Measurements from ENCODE around the gene ADSS1. TPM values are rescaled to one million over a fixed set of nuclear protein-coding genes. Genes with fewer than 3 reads are reported as not detected.

The ADSS1 gene
- total and polyA plus RNA-seq, 2 donors (not counting 1 experiment from before 2014, with no cell fraction given): 2.2 to 3.5 TPM

- no peaks in the 10 kb centered on the region for H3K4me1 ChIP-seq (ENCODE audit: control insufficient read depth, extremely low read depth, insufficient read depth, low read length)
- no peak overlapping the region for H2AFZ ChIP-seq (ENCODE audit: low read length)
- H3K4me3 ChIP-seq (replicated peaks in 1 of 4; ENCODE audit: control extremely low read depth in 1 of 4, insufficient read depth in 1 of 4, low read depth in 3 of 4, low read length in 4 of 4): no peak overlapping the region
- TF ChIP-seq, protein P1, sequence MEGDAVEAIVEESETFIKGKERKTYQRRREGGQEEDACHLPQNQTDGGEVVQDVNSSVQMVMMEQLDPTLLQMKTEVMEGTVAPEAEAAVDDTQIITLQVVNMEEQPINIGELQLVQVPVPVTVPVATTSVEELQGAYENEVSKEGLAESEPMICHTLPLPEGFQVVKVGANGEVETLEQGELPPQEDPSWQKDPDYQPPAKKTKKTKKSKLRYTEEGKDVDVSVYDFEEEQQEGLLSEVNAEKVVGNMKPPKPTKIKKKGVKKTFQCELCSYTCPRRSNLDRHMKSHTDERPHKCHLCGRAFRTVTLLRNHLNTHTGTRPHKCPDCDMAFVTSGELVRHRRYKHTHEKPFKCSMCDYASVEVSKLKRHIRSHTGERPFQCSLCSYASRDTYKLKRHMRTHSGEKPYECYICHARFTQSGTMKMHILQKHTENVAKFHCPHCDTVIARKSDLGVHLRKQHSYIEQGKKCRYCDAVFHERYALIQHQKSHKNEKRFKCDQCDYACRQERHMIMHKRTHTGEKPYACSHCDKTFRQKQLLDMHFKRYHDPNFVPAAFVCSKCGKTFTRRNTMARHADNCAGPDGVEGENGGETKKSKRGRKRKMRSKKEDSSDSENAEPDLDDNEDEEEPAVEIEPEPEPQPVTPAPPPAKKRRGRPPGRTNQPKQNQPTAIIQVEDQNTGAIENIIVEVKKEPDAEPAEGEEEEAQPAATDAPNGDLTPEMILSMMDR (conservative IDR thresholded peaks at IDR 0.05 in 1 of 2, IDR thresholded peaks at IDR 0.05 in 1 of 2; ENCODE audit: low read depth in 1 of 2, low read length in 2 of 2): no peak
- TF ChIP-seq EZH2 (IDR thresholded peaks at IDR 0.05; ENCODE audit: low read length, missing control alignments): no peak
- no peak overlapping the region for H3K4me2 ChIP-seq (ENCODE audit: extremely low read depth, insufficient read depth, low read length)
- no peaks in the 10 kb centered on the region for H3K27me3 ChIP-seq (ENCODE audit: control insufficient read depth, insufficient read depth, low read length)
- no peak overlapping the region for H3K9ac ChIP-seq (ENCODE audit: insufficient read depth, low read length)
- no peaks in the 10 kb centered on the region for H3K9me3 ChIP-seq (ENCODE audit: control insufficient read depth, insufficient read depth, low read depth, low read length)
- no peaks in the 10 kb centered on the region for H3K79me2 ChIP-seq (ENCODE audit: control insufficient read depth, insufficient read depth, low read length)
- H4K20me1 ChIP-seq (ENCODE audit: control insufficient read depth, extremely low read depth, insufficient read depth, low read length): no peaks in the 10 kb centered on the region
- DNase-seq (ENCODE audit: low read depth in 2 of 2): no peak
- H3K27ac ChIP-seq (ENCODE audit: insufficient read depth, low read length): no peak overlapping the region
- H3K36me3 ChIP-seq (ENCODE audit: control insufficient read depth, insufficient read depth, low read length): peaks cover 33% of the 10 kb centered on the region
These were observed 52.5 kb downstream of the ADSS1 start for GRCh38 chr14:104776481-104776880.

DNA sequence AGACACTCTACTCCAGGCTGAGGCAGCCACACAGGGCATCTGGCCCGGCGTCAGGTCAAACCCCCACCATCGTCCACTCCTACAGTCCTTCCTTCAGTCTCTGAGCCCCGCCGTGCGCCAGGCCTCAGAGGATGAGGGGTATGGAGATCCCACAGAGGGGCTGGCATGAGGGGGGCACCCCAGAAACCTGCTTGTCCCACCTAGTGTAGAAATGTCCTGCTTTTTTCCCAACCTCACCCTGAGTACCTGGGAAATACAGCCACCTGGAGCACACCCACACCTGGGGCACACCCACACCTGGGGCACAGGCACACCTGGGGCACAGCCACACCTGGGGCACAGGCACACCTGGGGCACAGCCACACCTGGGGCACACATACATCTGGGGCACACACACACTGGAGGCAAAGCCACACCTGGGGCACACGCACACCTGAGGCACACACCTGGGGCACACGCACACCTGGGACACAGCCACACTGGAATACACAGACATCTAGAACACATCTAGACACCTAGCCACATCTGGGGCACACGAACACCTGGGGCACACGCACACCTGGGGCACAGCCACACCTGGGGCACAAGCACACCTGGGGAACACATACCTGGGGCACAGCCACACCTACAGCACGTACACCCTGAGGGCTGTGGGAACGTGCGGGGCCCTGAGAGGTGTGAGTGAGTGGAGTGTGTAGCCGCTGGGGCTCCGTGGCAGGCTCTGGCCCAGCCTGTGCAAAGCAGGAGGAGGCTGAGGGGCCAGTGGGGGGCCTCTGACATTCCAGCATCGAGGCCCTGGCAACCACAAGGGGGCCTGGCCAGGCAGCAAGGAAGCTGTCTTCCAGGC lies 53.2 kb downstream of the ADSS1 start:
- Histone ChIP-seq H3K27me3 (ENCODE audit: control insufficient read depth, insufficient read depth, low read length) (no peaks in the 10 kb centered on the region), H3K4me1 (ENCODE audit: control insufficient read depth, extremely low read depth, insufficient read depth, low read length) (no peaks in the 10 kb centered on the region), H3K9me3 (ENCODE audit: control insufficient read depth, insufficient read depth, low read depth, low read length) (no peaks in the 10 kb centered on the region), H4K20me1 (ENCODE audit: control insufficient read depth, extremely low read depth, insufficient read depth, low read length) (no peaks in the 10 kb centered on the region), H3K27ac (ENCODE audit: insufficient read depth, low read length) (no peak overlapping the region), H3K9ac (ENCODE audit: insufficient read depth, low read length) (no peak overlapping the region), H3K36me3 (ENCODE audit: control insufficient read depth, insufficient read depth, low read length) (peaks cover 26% of the 10 kb centered on the region), H3K79me2 (ENCODE audit: control insufficient read depth, insufficient read depth, low read length) (no peaks in the 10 kb centered on the region), H3K4me2 (ENCODE audit: extremely low read depth, insufficient read depth, low read length) (no peak overlapping the region), H3K4me3 (replicated peaks in 1 of 4; ENCODE audit: control extremely low read depth in 1 of 4, insufficient read depth in 1 of 4, low read depth in 3 of 4, low read length in 4 of 4) (no peak overlapping the region), H2AFZ (ENCODE audit: low read length) (no peak overlapping the region)
- DNase-seq (ENCODE audit: low read depth in 2 of 2): no peak
- no peak for TF ChIP-seq EZH2 (IDR thresholded peaks at IDR 0.05; ENCODE audit: low read length, missing control alignments)
- TF ChIP-seq, protein P1 (conservative IDR thresholded peaks at IDR 0.05 in 1 of 2, IDR thresholded peaks at IDR 0.05 in 1 of 2; ENCODE audit: low read depth in 1 of 2, low read length in 2 of 2): no peak

DNA sequence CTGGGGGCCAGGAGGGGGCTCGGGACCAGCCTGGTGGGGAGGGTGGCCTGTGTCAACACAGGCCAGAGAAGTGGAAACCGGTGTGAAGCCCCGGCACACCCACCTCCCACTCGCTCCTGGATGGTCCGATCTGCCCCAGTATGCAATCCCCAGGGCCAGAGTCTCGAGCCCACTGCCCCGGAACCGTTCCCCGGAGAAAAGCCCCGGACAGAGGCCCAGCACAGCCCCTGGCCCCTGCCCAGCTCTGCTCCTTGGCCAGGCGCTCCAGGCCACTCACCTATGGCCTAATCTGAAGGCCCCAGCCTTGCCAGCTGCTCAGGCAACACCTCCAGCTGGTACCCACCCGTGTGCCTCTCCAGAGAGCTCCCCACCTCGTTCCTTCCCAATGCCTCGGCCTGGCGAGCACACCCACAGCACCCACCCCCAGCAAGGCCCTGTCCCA lies 53.8 kb downstream of the ADSS1 start:
- no peak overlapping the region for H3K9ac ChIP-seq (ENCODE audit: insufficient read depth, low read length)
- no peaks in the 10 kb centered on the region for H3K27me3 ChIP-seq (ENCODE audit: control insufficient read depth, insufficient read depth, low read length)
- no peaks in the 10 kb centered on the region for H3K4me1 ChIP-seq (ENCODE audit: control insufficient read depth, extremely low read depth, insufficient read depth, low read length)
- no peaks in the 10 kb centered on the region for H3K79me2 ChIP-seq (ENCODE audit: control insufficient read depth, insufficient read depth, low read length)
- H3K27ac ChIP-seq (ENCODE audit: insufficient read depth, low read length): no peak overlapping the region
- no peak overlapping the region for H3K4me2 ChIP-seq (ENCODE audit: extremely low read depth, insufficient read depth, low read length)
- TF ChIP-seq, protein P1 (conservative IDR thresholded peaks at IDR 0.05 in 1 of 2, IDR thresholded peaks at IDR 0.05 in 1 of 2; ENCODE audit: low read depth in 1 of 2, low read length in 2 of 2): no peak
- no peak for TF ChIP-seq EZH2 (IDR thresholded peaks at IDR 0.05; ENCODE audit: low read length, missing control alignments)
- peaks cover 22% of the 10 kb centered on the region for H3K36me3 ChIP-seq (ENCODE audit: control insufficient read depth, insufficient read depth, low read length)
- no peak for DNase-seq (ENCODE audit: low read depth in 2 of 2)
- H4K20me1 ChIP-seq (ENCODE audit: control insufficient read depth, extremely low read depth, insufficient read depth, low read length): no peaks in the 10 kb centered on the region
- H3K9me3 ChIP-seq (ENCODE audit: control insufficient read depth, insufficient read depth, low read depth, low read length): no peaks in the 10 kb centered on the region
- H2AFZ ChIP-seq (ENCODE audit: low read length): no peak overlapping the region
- no peak overlapping the region for H3K4me3 ChIP-seq (replicated peaks in 1 of 4; ENCODE audit: control extremely low read depth in 1 of 4, insufficient read depth in 1 of 4, low read depth in 3 of 4, low read length in 4 of 4)

Measured in fibroblast of lung (primary cell).